Dendritic cell treated with granulocyte-macrophage colony-stimulating factor and Interleukin-4, amounts not matched to agents 40 ng/mL and 50 ng/mL, for 4 days (primary cell): Measurements from ENCODE around the gene CCDC93.
"Not testable (repeated sequence)": the region's sequence is repeated elsewhere in the genome, so short reads cannot be mapped to it uniquely, and the experiment has no call there.

ENCODE experiments used
- H3K27ac Mint-ChIP-seq: one replicate; pipeline ENCODE4 v1.8.0; 2022; ENCODE audit warnings: mild to moderate bottlenecking, mixed read lengths
- H3K27me3 Mint-ChIP-seq: one replicate; pipeline ENCODE4 v1.8.0; 2022; ENCODE audit warnings: mild to moderate bottlenecking, mixed read lengths
- H3K36me3 Mint-ChIP-seq: one replicate; pipeline ENCODE4 v1.8.0; 2022; ENCODE audit warnings: low read depth, mixed read lengths
- H3K4me1 Mint-ChIP-seq: one replicate; pipeline ENCODE4 v1.8.0; 2022; ENCODE audit warnings: low read depth, mixed read lengths
- H3K4me3 Mint-ChIP-seq: one replicate; pipeline ENCODE4 v1.8.0; 2022; ENCODE audit warnings: mild to moderate bottlenecking, moderate library complexity, mixed read lengths
- H3K9me3 Mint-ChIP-seq: one replicate; pipeline ENCODE4 v1.8.0; 2022; ENCODE audit warnings: mixed read lengths
- intact Hi-C: fragments of 100-400 bp; cut with micrococcal nuclease; formaldehyde crosslinking; loops from one replicate; pipeline ENCODE4 v1.15.0; 2022

CCDC93 gene

GRCh38 chr2:118031566-118031965 lies 17.7 kb upstream of the CCDC93 start:
- intact Hi-C loops, result no loop called here
- Mint-ChIP-seq H3K4me3 (no peak overlapping the region), H3K4me1 (peaks cover 21% of the 10 kb centered on the region), H3K36me3 (peaks cover 6% of the 10 kb centered on the region), H3K27me3 (peaks cover 44% of the 10 kb centered on the region), H3K27ac (peak overlapping the region; percentile 25), H3K9me3 (peaks cover 21% of the 10 kb centered on the region)

- peaks cover 41% of the 10 kb centered on the region for H3K27me3 Mint-ChIP-seq
- H3K9me3 Mint-ChIP-seq, result no peaks in the 10 kb centered on the region
- no peak overlapping the region for H3K4me3 Mint-ChIP-seq
- H3K27ac Mint-ChIP-seq, result no peak overlapping the region
- intact Hi-C loops, result no loop called here
- H3K36me3 Mint-ChIP-seq, result no peaks in the 10 kb centered on the region
- peaks cover 21% of the 10 kb centered on the region for H3K4me1 Mint-ChIP-seq
Observed at GRCh38 chr2:118029025-118029424, 15.2 kb upstream of the CCDC93 start.

GRCh38 chr2:118021356-118021755 lies 7.5 kb upstream of the CCDC93 start:
- H3K27ac Mint-ChIP-seq, result peak overlapping the region; percentile 6
- H3K27me3 Mint-ChIP-seq, result peaks cover 15% of the 10 kb centered on the region
- intact Hi-C loops, result no loop called here
- H3K4me3 Mint-ChIP-seq, result no peak overlapping the region
- peaks cover 7% of the 10 kb centered on the region for H3K36me3 Mint-ChIP-seq
- H3K9me3 Mint-ChIP-seq, result peaks cover 16% of the 10 kb centered on the region
- H3K4me1 Mint-ChIP-seq, result peaks cover 33% of the 10 kb centered on the region

GRCh38 chr2:118019821-118020220 lies 6.0 kb upstream of the CCDC93 start:
- Mint-ChIP-seq H3K4me3 (no peak overlapping the region), H3K27me3 (peaks cover 7% of the 10 kb centered on the region), H3K27ac (no peak overlapping the region), H3K36me3 (peaks cover 7% of the 10 kb centered on the region), H3K9me3 (peaks cover 16% of the 10 kb centered on the region), H3K4me1 (peaks cover 45% of the 10 kb centered on the region)
- intact Hi-C loops, result loop anchor here (5.0 kb wide), 1 partner anchor 37 kb away; no protein-coding TSS in a partner anchor

GRCh38 chr2:118016911-118017310 lies 3.0 kb upstream of the CCDC93 start:
- Mint-ChIP-seq H3K4me1 (peaks cover 63% of the 10 kb centered on the region), H3K36me3 (peaks cover 29% of the 10 kb centered on the region), H3K9me3 (peaks cover 16% of the 10 kb centered on the region), H3K4me3 (peak overlapping the region; percentile 7), H3K27ac (peak overlapping the region; percentile 93), H3K27me3 (peaks cover 2% of the 10 kb centered on the region)
- intact Hi-C loops, result loop anchor here (5.0 kb wide), 1 partner anchor 40 kb away; no protein-coding TSS in a partner anchor

- Mint-ChIP-seq H3K9me3 (peaks cover 16% of the 10 kb centered on the region), H3K4me3 (peak overlapping the region; percentile 53), H3K36me3 (peaks cover 29% of the 10 kb centered on the region), H3K27ac (peak overlapping the region; percentile 93), H3K4me1 (peaks cover 65% of the 10 kb centered on the region)
- not testable (repeated sequence) for H3K27me3 Mint-ChIP-seq
- intact Hi-C loops, result loop anchor here (2.0 to 5.0 kb wide), 2 partner anchors 17 to 42 kb away; no protein-coding TSS in a partner anchor
Observed at GRCh38 chr2:118015761-118016160, 1.9 kb upstream of the CCDC93 start.

- Mint-ChIP-seq H3K9me3 (peaks cover 16% of the 10 kb centered on the region), H3K36me3 (peaks cover 29% of the 10 kb centered on the region), H3K4me1 (peaks cover 72% of the 10 kb centered on the region), H3K27me3 (no peaks in the 10 kb centered on the region), H3K4me3 (peak overlapping the region; percentile 91), H3K27ac (peak overlapping the region; percentile 93)
- intact Hi-C loops, result loop anchor here (2.0 kb wide), 1 partner anchor 18 kb away; no protein-coding TSS in a partner anchor
Observed at GRCh38 chr2:118014492-118014824, 588 bp upstream of the CCDC93 start.

GRCh38 chr2:118013221-118013723 lies 598 bp downstream of the CCDC93 start:
- peaks cover 75% of the 10 kb centered on the region for H3K4me1 Mint-ChIP-seq

GRCh38 chr2:118012778-118013177 lies 1.1 kb downstream of the CCDC93 start:
- Mint-ChIP-seq H3K27me3 (no peaks in the 10 kb centered on the region), H3K4me3 (peak overlapping the region; percentile 91), H3K4me1 (peaks cover 77% of the 10 kb centered on the region), H3K27ac (peak overlapping the region; percentile 93), H3K36me3 (peaks cover 38% of the 10 kb centered on the region), H3K9me3 (peaks cover 12% of the 10 kb centered on the region)
- intact Hi-C loops, result no loop called here

More at GRCh38 chr2:118013221-118013723, 598 bp downstream of the CCDC93 start:
- intact Hi-C loops, result no loop called here
- Mint-ChIP-seq H3K27ac (peak overlapping the region; percentile 93), H3K4me3 (peak overlapping the region; percentile 91), H3K36me3 (peaks cover 36% of the 10 kb centered on the region), H3K27me3 (no peaks in the 10 kb centered on the region), H3K9me3 (peaks cover 16% of the 10 kb centered on the region)

- H3K4me3 Mint-ChIP-seq, result no peak overlapping the region
- no peaks in the 10 kb centered on the region for H3K27me3 Mint-ChIP-seq
- H3K4me1 Mint-ChIP-seq, result peaks cover 60% of the 10 kb centered on the region
- no peak overlapping the region for H3K27ac Mint-ChIP-seq
- H3K9me3 Mint-ChIP-seq, result no peaks in the 10 kb centered on the region
- intact Hi-C loops, result no loop called here
- peaks cover 57% of the 10 kb centered on the region for H3K36me3 Mint-ChIP-seq
Observed at GRCh38 chr2:118010473-118010872, 3.4 kb downstream of the CCDC93 start.

GRCh38 chr2:118006861-118007260 lies 7.0 kb downstream of the CCDC93 start:
- intact Hi-C loops, result no loop called here
- peaks cover 69% of the 10 kb centered on the region for H3K36me3 Mint-ChIP-seq

GRCh38 chr2:118006326-118006725 lies 7.5 kb downstream of the CCDC93 start:
- Mint-ChIP-seq H3K27me3 (no peaks in the 10 kb centered on the region), H3K9me3 (no peaks in the 10 kb centered on the region), H3K27ac (no peak overlapping the region), H3K36me3 (peaks cover 74% of the 10 kb centered on the region), H3K4me1 (peaks cover 32% of the 10 kb centered on the region), H3K4me3 (no peak overlapping the region)
- intact Hi-C loops, result no loop called here

More at GRCh38 chr2:118006861-118007260, 7.0 kb downstream of the CCDC93 start:
- Mint-ChIP-seq H3K27ac (no peak overlapping the region), H3K4me3 (no peak overlapping the region), H3K4me1 (peaks cover 38% of the 10 kb centered on the region), H3K9me3 (no peaks in the 10 kb centered on the region), H3K27me3 (no peaks in the 10 kb centered on the region)

- Mint-ChIP-seq H3K27me3 (no peaks in the 10 kb centered on the region), H3K4me3 (no peak overlapping the region), H3K4me1 (peaks cover 11% of the 10 kb centered on the region), H3K36me3 (peaks cover 97% of the 10 kb centered on the region), H3K9me3 (no peaks in the 10 kb centered on the region), H3K27ac (no peak overlapping the region)
- intact Hi-C loops, result no loop called here
Observed at GRCh38 chr2:118003396-118003824, 10.5 kb downstream of the CCDC93 start.

GRCh38 chr2:118000041-118000440 lies 13.8 kb downstream of the CCDC93 start:
- Mint-ChIP-seq H3K4me1 (no peaks in the 10 kb centered on the region), H3K36me3 (peaks cover 97% of the 10 kb centered on the region), H3K9me3 (no peaks in the 10 kb centered on the region), H3K27me3 (no peaks in the 10 kb centered on the region), H3K4me3 (no peak overlapping the region), H3K27ac (no peak overlapping the region)
- intact Hi-C loops, result no loop called here
